Natural killer cell (primary cell): ENCODE measurements around the gene PRSS33. TPM values are rescaled to one million over a fixed set of nuclear protein-coding genes. Genes with fewer than 3 reads are reported as not detected.

ENCODE experiments used
- ATAC-seq, 3 donors: fragments of 150-1000 bp in 2 of 3; fragments of 200-7000 bp in 1 of 3; cut with Tn5 transposase; 1 replicate in 1 of 3; 2 replicates in 2 of 3; pipeline ENCODE4 v1.10.0; 2021; ENCODE audit warnings: mild to moderate bottlenecking in 2 of 3, moderate library complexity in 2 of 3
- DNase-seq, 2 donors: peaks; one replicate each; pipeline versions ENCODE4 v3.0.0 to v3.0.0-alpha.2; 2013 to 2021; ENCODE audit warnings: mixed read lengths in 1 of 2
- H3K27ac ChIP-seq: one replicate; pipeline ENCODE4 v1.5.1; 2013; ENCODE audit warnings: mild to moderate bottlenecking, low read length
- H3K27me3 ChIP-seq: one replicate; pipeline ENCODE4 v1.6.1; 2013; ENCODE audit warnings: low read length; ENCODE audit not compliant: control insufficient read depth, insufficient read depth
- H3K36me3 ChIP-seq: one replicate; pipeline ENCODE4 v1.6.1; 2013; ENCODE audit warnings: low read length; ENCODE audit not compliant: control insufficient read depth, insufficient read depth
- H3K4me1 ChIP-seq: one replicate; pipeline ENCODE4 v1.6.1; 2013; ENCODE audit warnings: low read length; ENCODE audit not compliant: control insufficient read depth, insufficient read depth
- H3K4me3 ChIP-seq: one replicate; pipeline ENCODE4 v1.5.1; 2013; ENCODE audit warnings: low read length
- H3K9me3 ChIP-seq: one replicate; pipeline ENCODE4 v1.6.1; 2013; ENCODE audit warnings: low read length; ENCODE audit not compliant: control insufficient read depth, insufficient read depth
- H3K27ac Mint-ChIP-seq, 2 donors: one replicate each; pipeline ENCODE4 v1.8.0; 2022; ENCODE audit warnings: mild to moderate bottlenecking in 2 of 2, mixed read lengths in 2 of 2, moderate library complexity in 1 of 2
- H3K27me3 Mint-ChIP-seq, 2 donors: one replicate each; pipeline ENCODE4 v1.8.0; 2022; ENCODE audit warnings: low read depth in 2 of 2, mixed read lengths in 2 of 2
- H3K36me3 Mint-ChIP-seq: one replicate; pipeline ENCODE4 v1.8.0; 2022; ENCODE audit warnings: mixed read lengths
- H3K4me1 Mint-ChIP-seq, 2 donors: one replicate each; pipeline ENCODE4 v1.8.0; 2022; ENCODE audit warnings: mixed read lengths in 2 of 2
- H3K4me3 Mint-ChIP-seq: one replicate; pipeline ENCODE4 v1.8.0; 2022; ENCODE audit warnings: mild to moderate bottlenecking, moderate library complexity, mixed read lengths
- H3K9me3 Mint-ChIP-seq, 2 donors: one replicate each; pipeline ENCODE4 v1.8.0; 2022; ENCODE audit warnings: mixed read lengths in 2 of 2
- WGBS: methylation state at CpG from one replicate; pipeline ENCODE4 v1.1.7; 2013; ENCODE audit warnings: missing lambda C conversion rate; ENCODE audit not compliant: insufficient coverage; 5-methylcytosine and 5-hydroxymethylcytosine counted together
- intact Hi-C: fragments of 100-400 bp; cut with micrococcal nuclease; formaldehyde crosslinking; loops from one replicate; pipeline ENCODE4 v1.14.2; 2022
- total RNA-seq, 4 donors: library from RNA; stranded (reverse); fragments of 120-200 nt in 1 of 4; gene quantifications; one replicate each; pipeline versions ENCODE4 v1.2.3 to v1.2.4, GENCODE V29; 2013 to 2022
- TF ChIP-seq, protein P1 (sequence below): fragments of 200-600 bp; IDR thresholded peaks from one replicate; pipeline ENCODE4 v1.8.0; 2022; ENCODE audit warnings: antibody characterized with exemption

PRSS33 gene
- total RNA-seq, 3 donors from 2014 or later (not counting 1 experiment from before 2014, with no cell fraction given) = 0.20 to 0.63 (median 0.54) TPM

DNA sequence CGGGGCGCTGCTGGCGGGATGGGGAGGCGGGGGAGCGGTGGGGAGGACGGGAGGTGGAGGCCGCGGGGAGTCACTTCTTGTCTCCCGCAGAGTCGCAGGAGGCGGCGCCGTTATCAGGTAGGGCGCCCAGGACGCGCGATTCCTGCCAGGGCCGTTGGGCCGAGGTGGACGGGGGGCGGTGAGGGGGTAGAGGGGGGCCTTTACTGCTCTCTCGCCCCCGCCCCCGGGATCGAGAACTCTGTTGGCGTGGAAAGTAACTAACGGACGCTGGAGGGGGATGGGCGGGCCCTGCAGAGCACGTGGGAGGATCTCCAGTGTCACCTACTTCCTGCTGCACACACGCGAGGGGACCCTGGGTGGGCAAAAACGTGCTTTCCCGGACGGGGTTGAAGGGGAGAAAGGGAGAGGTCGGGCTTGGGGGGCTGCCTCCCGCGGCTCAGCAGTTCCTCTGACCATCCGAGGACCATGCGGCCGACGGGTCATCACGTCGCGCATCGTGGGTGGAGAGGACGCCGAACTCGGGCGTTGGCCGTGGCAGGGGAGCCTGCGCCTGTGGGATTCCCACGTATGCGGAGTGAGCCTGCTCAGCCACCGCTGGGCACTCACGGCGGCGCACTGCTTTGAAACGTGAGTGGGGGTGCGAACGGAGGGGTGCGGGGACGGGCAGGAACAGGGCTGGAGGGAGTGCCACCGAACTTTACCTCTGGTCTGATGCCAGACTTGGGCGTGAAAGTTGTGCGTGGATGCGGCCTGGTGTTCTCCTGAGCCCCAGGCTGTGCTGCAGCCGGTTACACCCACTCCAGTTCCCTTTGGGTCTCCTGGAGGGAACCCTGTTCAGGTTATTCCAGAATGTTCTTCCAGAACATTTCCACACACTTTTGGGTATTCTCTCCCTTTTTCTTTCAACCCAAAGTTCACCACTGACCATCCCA, 30.2 kb upstream of the PRSS33 start:
- no peak overlapping the region for H3K27ac Mint-ChIP-seq
- intact Hi-C loops = no loop called here
- H3K4me3 ChIP-seq = no peak overlapping the region
- DNase-seq (no peak), ATAC-seq (peak in 1 of 3 donors; percentile 23)
- H3K4me1 Mint-ChIP-seq = no peaks in the 10 kb centered on the region
- peak overlapping the region; percentile 57 for H3K4me3 Mint-ChIP-seq
- H3K36me3 Mint-ChIP-seq = no peaks in the 10 kb centered on the region
- H3K9me3 ChIP-seq = no peaks in the 10 kb centered on the region
- no peaks in the 10 kb centered on the region for H3K27me3 Mint-ChIP-seq
- H3K4me1 ChIP-seq = peaks cover 3% of the 10 kb centered on the region
- H3K36me3 ChIP-seq = no peaks in the 10 kb centered on the region
- H3K27ac ChIP-seq = no peak overlapping the region
- H3K27me3 ChIP-seq = no peaks in the 10 kb centered on the region
- TF ChIP-seq, protein P1, sequence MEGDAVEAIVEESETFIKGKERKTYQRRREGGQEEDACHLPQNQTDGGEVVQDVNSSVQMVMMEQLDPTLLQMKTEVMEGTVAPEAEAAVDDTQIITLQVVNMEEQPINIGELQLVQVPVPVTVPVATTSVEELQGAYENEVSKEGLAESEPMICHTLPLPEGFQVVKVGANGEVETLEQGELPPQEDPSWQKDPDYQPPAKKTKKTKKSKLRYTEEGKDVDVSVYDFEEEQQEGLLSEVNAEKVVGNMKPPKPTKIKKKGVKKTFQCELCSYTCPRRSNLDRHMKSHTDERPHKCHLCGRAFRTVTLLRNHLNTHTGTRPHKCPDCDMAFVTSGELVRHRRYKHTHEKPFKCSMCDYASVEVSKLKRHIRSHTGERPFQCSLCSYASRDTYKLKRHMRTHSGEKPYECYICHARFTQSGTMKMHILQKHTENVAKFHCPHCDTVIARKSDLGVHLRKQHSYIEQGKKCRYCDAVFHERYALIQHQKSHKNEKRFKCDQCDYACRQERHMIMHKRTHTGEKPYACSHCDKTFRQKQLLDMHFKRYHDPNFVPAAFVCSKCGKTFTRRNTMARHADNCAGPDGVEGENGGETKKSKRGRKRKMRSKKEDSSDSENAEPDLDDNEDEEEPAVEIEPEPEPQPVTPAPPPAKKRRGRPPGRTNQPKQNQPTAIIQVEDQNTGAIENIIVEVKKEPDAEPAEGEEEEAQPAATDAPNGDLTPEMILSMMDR = no peak
- H3K9me3 Mint-ChIP-seq = no peaks in the 10 kb centered on the region
- WGBS = 81% methylated on average over 68 of the region's 68 CpGs

DNA sequence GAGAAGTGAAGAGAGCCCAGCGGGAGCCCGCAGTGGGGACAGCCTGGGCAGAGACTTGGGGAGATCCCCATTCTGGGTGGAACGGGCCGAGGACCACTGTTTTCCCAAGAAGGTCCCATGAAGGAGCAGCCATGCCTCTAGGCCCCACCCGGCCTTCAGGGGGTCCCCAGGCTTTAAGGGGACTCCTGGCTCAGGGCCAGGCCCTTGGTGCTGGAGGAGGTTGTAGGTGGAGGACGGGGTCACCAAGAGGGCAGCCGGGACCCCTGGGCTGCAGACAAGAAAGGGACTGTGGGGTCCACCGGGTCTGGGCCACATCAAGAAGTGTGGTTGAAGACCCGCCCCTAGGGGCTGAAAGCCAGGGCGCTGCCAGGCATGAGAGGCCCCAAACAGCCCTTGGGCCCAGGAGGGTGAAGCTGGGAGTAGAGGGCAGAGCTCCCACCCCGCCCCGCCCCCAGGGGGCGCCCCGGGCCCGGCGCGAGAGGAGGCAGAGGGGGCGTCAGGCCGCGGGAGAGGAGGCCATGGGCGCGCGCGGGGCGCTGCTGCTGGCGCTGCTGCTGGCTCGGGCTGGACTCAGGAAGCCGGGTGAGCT, 29.5 kb upstream of the PRSS33 start, which contains the start of gene PRSS21:
PRSS21 (plus strand) TSS at position 487 of the 589 bp plus-strand sequence; CDS start at position 519, 32 bp downstream.
- Mint-ChIP-seq H3K4me1 (no peaks in the 10 kb centered on the region), H3K4me3 (peak within 1 kb of the TSS; percentile 57), H3K9me3 (no peaks in the 10 kb centered on the region), H3K36me3 (no peaks in the 10 kb centered on the region), H3K27ac (no peak within 1 kb of the TSS), H3K27me3 (no peaks in the 10 kb centered on the region)
- TF ChIP-seq, protein P1 = no peak
- DNase-seq (peak in 1 of 2 donors; percentile 44), ATAC-seq (peak in 2 of 3 donors; percentile 58 to 84)
- Histone ChIP-seq H3K4me3 (no peak within 1 kb of the TSS), H3K9me3 (no peaks in the 10 kb centered on the region), H3K27ac (no peak within 1 kb of the TSS), H3K36me3 (no peaks in the 10 kb centered on the region), H3K4me1 (peaks cover 9% of the 10 kb centered on the region), H3K27me3 (no peaks in the 10 kb centered on the region)
- intact Hi-C loops = no loop called here
- WGBS = 70% methylated on average over 28 of the region's 28 CpGs

DNA sequence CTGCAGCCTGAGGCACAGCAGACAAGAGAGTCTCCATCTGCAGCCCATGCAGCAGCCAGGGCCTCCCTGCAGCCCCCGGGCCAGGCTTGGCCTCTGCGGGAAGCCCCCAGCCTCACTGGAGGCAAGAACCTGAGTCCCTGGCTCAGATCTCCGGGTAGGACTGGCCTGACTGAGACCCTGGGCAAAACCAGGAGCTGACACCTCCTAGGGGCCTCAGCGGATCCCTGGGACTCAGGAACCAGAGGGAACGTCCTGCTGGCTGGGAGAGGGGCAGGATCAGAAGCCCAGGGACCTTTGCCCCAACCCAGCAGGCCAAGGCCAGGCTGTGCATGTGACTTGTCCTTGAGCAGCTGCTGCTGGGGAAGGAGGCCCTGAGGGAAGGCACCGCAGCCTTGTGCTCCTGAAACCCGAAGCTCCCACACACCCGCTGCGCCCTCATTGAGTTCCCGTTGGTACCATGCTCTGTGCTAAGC, 28.0 kb upstream of the PRSS33 start:
- Mint-ChIP-seq H3K9me3 (no peaks in the 10 kb centered on the region), H3K4me1 (no peaks in the 10 kb centered on the region), H3K27ac (no peak overlapping the region), H3K36me3 (no peaks in the 10 kb centered on the region), H3K4me3 (no peak overlapping the region), H3K27me3 (no peaks in the 10 kb centered on the region)
- Histone ChIP-seq H3K4me3 (no peak overlapping the region), H3K27ac (no peak overlapping the region), H3K4me1 (peaks cover 11% of the 10 kb centered on the region), H3K9me3 (no peaks in the 10 kb centered on the region), H3K27me3 (no peaks in the 10 kb centered on the region), H3K36me3 (no peaks in the 10 kb centered on the region)
- no peak for ATAC-seq
- 89% methylated on average over 10 of the region's 10 CpGs for WGBS
- DNase-seq = no peak
- TF ChIP-seq, protein P1 = no peak
- intact Hi-C loops = no loop called here
